GM12878 (cell line): ENCODE results near the gene SCYL1. TPM values are rescaled to one million over a fixed set of nuclear protein-coding genes. Genes with fewer than 3 reads are reported as not detected.

Source experiments
- ATAC-seq: fragments of 200-7000 bp; cut with Tn5 transposase; 3 replicates; pipeline ENCODE4 v1.9.1; 2020; ENCODE audit warnings: mild to moderate bottlenecking, moderate library complexity
- BruUV-seq: library from RNA; stranded (reverse); fragments of 400-500 nt; replicated peaks from 2 replicates; lab custom pipeline; 2021; lab: Mats Ljungman, UMichigan
- CTCF ChIA-PET: fragments of 300-600 bp; sonication (Branson Sonifier 250); formaldehyde crosslinking; extraction: SDS; loops from one replicate; lab custom pipeline; 2021; ENCODE audit warnings: inconsistent platforms; lab: Yijun Ruan, JAX
- POLR2A ChIA-PET: fragments of 350-600 bp; formaldehyde crosslinking; extraction: SDS; loops from one replicate; lab custom pipeline; 2021; ENCODE audit warnings: inconsistent platforms; lab: Charles Lee
- RAD21 ChIA-PET: fragments of 300-600 bp; sonication (Branson Sonifier 250); formaldehyde crosslinking; loops from one replicate; lab custom pipeline; 2023; ENCODE audit warnings: antibody characterized with exemption; ENCODE audit not compliant: unreplicated experiment; lab: Charles Lee
- SMC1A ChIA-PET: fragments of 300-600 bp; sonication (Branson Sonifier 250); formaldehyde crosslinking; loops from one replicate; lab custom pipeline; 2023; ENCODE audit not compliant: unreplicated experiment, uncharacterized antibody; lab: Charles Lee
- DNase-seq: peaks from one replicate; pipeline ENCODE4 v3.0.0-alpha.2; 2011; ENCODE audit warnings: low read depth, low spot score
- FAIRE-seq: peaks from 3 replicates; lab custom pipeline; 2011; peaks lifted over from hg19 to GRCh38; lab: Jason Lieb, UNC
- H2AFZ ChIP-seq: 2 replicates; pipeline ENCODE4 v1.6.0; 2011; ENCODE audit warnings: low read depth, low read length, control low read depth; ENCODE audit not compliant: control insufficient read depth
- H3K27ac ChIP-seq: 2 replicates; pipeline ENCODE4 v1.5.1; 2011; ENCODE audit warnings: control low read depth; ENCODE audit not compliant: control insufficient read depth, insufficient read depth
- H3K27me3 ChIP-seq, 2 experiments: replicated peaks in 1 of 2; 2 replicates each; pipeline versions ENCODE4 v1.6.0 to v1.6.1; 2011; ENCODE audit warnings: low read length in 1 of 2; ENCODE audit not compliant: control insufficient read depth in 2 of 2, insufficient read depth in 2 of 2
- H3K36me3 ChIP-seq, 2 experiments: 2 replicates each; pipeline ENCODE4 v1.5.1; 2011; ENCODE audit warnings: low read length in 1 of 2; ENCODE audit not compliant: control insufficient read depth in 2 of 2, insufficient read depth in 2 of 2
- H3K4me1 ChIP-seq: 2 replicates; pipeline ENCODE4 v1.6.1; 2011; ENCODE audit warnings: mild to moderate bottlenecking, low read length, moderate library complexity, mixed read lengths; ENCODE audit not compliant: control insufficient read depth, insufficient read depth
- H3K4me2 ChIP-seq: 2 replicates; pipeline ENCODE4 v1.6.0; 2011; ENCODE audit warnings: control low read depth; ENCODE audit not compliant: control insufficient read depth, insufficient read depth
- H3K4me3 ChIP-seq: fragments of 200-600 bp; sonication (generic); 2 replicates; pipeline ENCODE4 v1.5.1; 2016
- H3K79me2 ChIP-seq: 2 replicates; pipeline ENCODE4 v1.6.0; 2011; ENCODE audit warnings: low read length; ENCODE audit not compliant: control insufficient read depth, insufficient read depth
- H3K9ac ChIP-seq: 2 replicates; pipeline ENCODE4 v1.8.0; 2011; ENCODE audit warnings: low read length, control low read depth, mixed read lengths; ENCODE audit not compliant: control insufficient read depth, insufficient read depth
- H3K9me3 ChIP-seq: replicated peaks from 3 replicates; pipeline ENCODE4 v1.5.1; 2011; ENCODE audit warnings: mild to moderate bottlenecking, low read length; ENCODE audit not compliant: control insufficient read depth, insufficient read depth
- H4K20me1 ChIP-seq: 2 replicates; pipeline ENCODE4 v1.6.0; 2011; ENCODE audit not compliant: control insufficient read depth, insufficient read depth
- CEBPB ChIP-seq, 2 experiments: fragments of 150-350 bp in 1 of 2; IDR thresholded peaks; 2 replicates each; pipeline ENCODE4 v1.6.1; 2012 to 2014; ENCODE audit warnings: low read depth in 2 of 2, low read length in 2 of 2, borderline replicate concordance in 1 of 2, inconsistent platforms in 1 of 2
- E4F1 ChIP-seq: fragments of 450-650 bp; IDR thresholded peaks from 2 replicates; pipeline ENCODE4 v1.6.1; 2018; ENCODE audit warnings: borderline replicate concordance, mild to moderate bottlenecking; ENCODE audit not compliant: partially characterized antibody
- NFYB ChIP-seq: IDR thresholded peaks from 2 replicates; pipeline ENCODE4 v1.6.1; 2011; ENCODE audit warnings: low read depth, mild to moderate bottlenecking, low read length, improper control_type of control experiment, moderate library complexity; ENCODE audit not compliant: insufficient read depth
- POLR2A ChIP-seq: IDR thresholded peaks from 2 replicates; pipeline ENCODE4 v1.6.1; 2011; ENCODE audit warnings: low read depth, mild to moderate bottlenecking, low read length
- SIX5 ChIP-seq: IDR thresholded peaks from 2 replicates; pipeline ENCODE4 v1.6.1; 2011; ENCODE audit warnings: mild to moderate bottlenecking, low read depth, low read length, moderate library complexity; ENCODE audit not compliant: severe bottlenecking
- WGBS: methylation state at CpG from one replicate; pipeline ENCODE4 v1.1.6; 2016; ENCODE audit warnings: low lambda C conversion rate; ENCODE audit not compliant: insufficient replicate concordance, insufficient coverage; ENCODE audit errors: missing lambda C conversion rate; 5-methylcytosine and 5-hydroxymethylcytosine counted together
- in situ Hi-C: fragments of 300-500 bp; cut with MboI; formaldehyde crosslinking; loops from 9 replicates; pipeline ENCODE4 v1.14.3; 2018; ENCODE audit warnings: mixed read lengths
- intact Hi-C: fragments of 100-400 bp; cut with micrococcal nuclease; formaldehyde crosslinking; loops from one replicate; pipeline ENCODE4 v1.14.2; 2022; ENCODE audit not compliant: unreplicated experiment
- polyA plus RNA-seq, 11 experiments: library from polyadenylated mRNA; depleted of rRNA in 4 of 11; unstranded in 6 of 11; stranded (reverse) in 5 of 11; fragments of >200 nt; fragmentation: Nextera tagmentation in 4 of 11; fragmentation: Illumina TruSeq in 1 of 11; extraction: Ambion mirVana in 4 of 11; extraction: Trizol in 1 of 11; gene quantifications; 1 replicate in 1 of 11; 2 replicates in 10 of 11; pipeline versions ENCODE4 v1.2.1 to v1.2.3, GENCODE V29; 2011 to 2016; ENCODE audit warnings: inconsistent platforms in 2 of 11, missing spikeins in 2 of 11, low read depth in 1 of 11
- total RNA-seq, 4 experiments: library from RNA; depleted of rRNA in 3 of 4; stranded (reverse); fragments of >200 nt in 3 of 4; fragmentation: Illumina TruSeq in 1 of 4; extraction: Trizol in 1 of 4; gene quantifications; 2 replicates each; pipeline versions ENCODE4 v1.2.1 to v1.2.3, GENCODE V29; 2013 to 2021

The SCYL1 gene
- total and polyA plus RNA-seq, 10 of the 15 experiments (the other 5 are each of a cell fraction or from before 2014, with no cell fraction given), result 0.80 to 82.7 (median 51.2) TPM

GRCh38 chr11:65585396-65586246, 60.7 kb downstream of the SCYL1 start:
- DNase-seq (no peak), FAIRE-seq (no peak), ATAC-seq (no peak)
- H3K4me3 ChIP-seq, result peak overlapping the region; percentile 47; the same call in 1 of the 2 replicates
- H3K79me2 ChIP-seq, result peaks cover 16% of the 10 kb centered on the region
- TF ChIP-seq CEBPB (IDR thresholded peaks at IDR 0.05; ENCODE audit: borderline replicate concordance in 1 of 2, low read depth in 2 of 2, low read length in 2 of 2) (no peak), POLR2A (peak; percentile 39), NFYB (no peak), E4F1 (no peak), SIX5 (no peak)
- H3K36me3 ChIP-seq, result peaks cover 10 to 11% of the 10 kb centered on the region in 2 experiments; a peak in 3 of 4 replicates
- ChIA-PET SMC1A (interaction anchor here (3.9 to 6.2 kb wide), 3 partner anchors 9 to 44 kb away, joined by 35 to 93 read pairs (median 37); partner anchors contain the start of genes EHBP1L1, FAM89B and ZNRD2), RAD21 (interaction anchor here (5.0 to 6.5 kb wide), 2 partner anchors 9 to 14 kb away, joined by 56 to 132 read pairs; partner anchors contain the start of genes EHBP1L1, FAM89B and ZNRD2), CTCF (interaction anchor here (1.0 to 5.9 kb wide), 4 partner anchors 8 to 55 kb away, joined by 4 to 130 read pairs (median 74); partner anchors contain the start of genes EHBP1L1, FAM89B and ZNRD2), POLR2A (interaction anchor here (0.8 to 6.0 kb wide), 5 partner anchors 9 to 29 kb away, joined by 3 to 129 read pairs (median 7); partner anchors contain the start of genes EHBP1L1, FAM89B and ZNRD2)
- H3K27ac ChIP-seq, result peak overlapping the region; percentile 97
- 0 out of 2 replicates have a peak overlapping the region, but pooled peaks have one; percentile 7 for H3K9ac ChIP-seq
- no peaks in the 10 kb centered on the region for H3K27me3 ChIP-seq
- no peaks in the 10 kb centered on the region for H3K9me3 ChIP-seq
- intact Hi-C loops, result no loop called here
- peak overlapping the region; percentile 79 for H3K4me2 ChIP-seq
- no TSS peak for BruUV-seq
- H4K20me1 ChIP-seq, result no peaks in the 10 kb centered on the region
- in situ Hi-C loops, result no loop called here
- no peak overlapping the region for H2AFZ ChIP-seq
- peaks cover 45% of the 10 kb centered on the region for H3K4me1 ChIP-seq
- 97% methylated on average over 23 of the region's 51 CpGs for WGBS
